BLaER1 (cell line): ENCODE measurements around the gene C9.
"Not testable (repeated sequence)": the region's sequence is repeated elsewhere in the genome, so short reads cannot be mapped to it uniquely, and the experiment has no call there.

Experiments
- H3K27ac ChIP-seq: shearing (Covaris generic); formaldehyde crosslinking; 2 replicates; pipeline ENCODE4 v1.8.1; 2022
- H3K27me3 ChIP-seq: shearing (Covaris generic); formaldehyde crosslinking; 2 replicates; pipeline ENCODE4 v1.8.1; 2022
- H3K36me3 ChIP-seq: shearing (Covaris generic); formaldehyde crosslinking; 2 replicates; pipeline ENCODE4 v1.8.1; 2022
- H3K4me1 ChIP-seq: shearing (Covaris generic); formaldehyde crosslinking; 2 replicates; pipeline ENCODE4 v1.8.1; 2022
- H3K4me2 ChIP-seq: shearing (Covaris generic); formaldehyde crosslinking; 2 replicates; pipeline ENCODE4 v1.8.1; 2022
- H3K4me3 ChIP-seq: shearing (Covaris generic); formaldehyde crosslinking; 2 replicates; pipeline ENCODE4 v1.8.1; 2022
- H3K9ac ChIP-seq: shearing (Covaris generic); formaldehyde crosslinking; 2 replicates; pipeline ENCODE4 v1.8.1; 2022
- H3K9me3 ChIP-seq: shearing (Covaris generic); formaldehyde crosslinking; 2 replicates; pipeline ENCODE4 v1.8.1; 2022
- H4K20me1 ChIP-seq: shearing (Covaris generic); formaldehyde crosslinking; 2 replicates; pipeline ENCODE4 v1.8.1; 2022
- Cebpa-rat ChIP-seq: shearing (Covaris generic); IDR thresholded peaks from 2 replicates; pipeline ENCODE4 v1.8.1; 2022

Gene C9

DNA sequence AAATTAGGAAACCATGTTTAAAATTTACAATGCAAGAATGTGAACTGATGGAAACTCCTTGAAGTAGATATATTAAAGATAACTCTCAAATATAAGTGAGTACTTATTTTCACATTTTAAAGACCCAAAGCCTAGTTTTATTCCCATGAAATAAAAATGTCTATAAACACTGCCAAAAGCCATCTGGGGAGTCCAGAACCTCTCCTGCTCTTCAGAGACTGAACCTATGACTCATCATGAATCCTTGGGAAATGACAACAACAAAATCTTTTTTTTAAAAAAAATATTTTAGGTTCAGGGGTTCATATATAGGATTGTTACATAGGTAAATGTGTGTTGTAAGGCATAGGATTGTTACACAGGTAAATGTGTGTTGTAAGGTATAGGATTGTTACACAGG is 111.1 kb downstream of the C9 start:
- Histone ChIP-seq H3K27me3 (no peaks in the 10 kb centered on the region), H3K9ac (no peak overlapping the region), H3K9me3 (peaks cover 18% of the 10 kb centered on the region), H3K4me1 (no peaks in the 10 kb centered on the region), H4K20me1 (no peaks in the 10 kb centered on the region), H3K27ac (no peak overlapping the region), H3K36me3 (no peaks in the 10 kb centered on the region), H3K4me3 (no peak overlapping the region), H3K4me2 (no peak overlapping the region)
- no peak for TF ChIP-seq Cebpa-rat

DNA sequence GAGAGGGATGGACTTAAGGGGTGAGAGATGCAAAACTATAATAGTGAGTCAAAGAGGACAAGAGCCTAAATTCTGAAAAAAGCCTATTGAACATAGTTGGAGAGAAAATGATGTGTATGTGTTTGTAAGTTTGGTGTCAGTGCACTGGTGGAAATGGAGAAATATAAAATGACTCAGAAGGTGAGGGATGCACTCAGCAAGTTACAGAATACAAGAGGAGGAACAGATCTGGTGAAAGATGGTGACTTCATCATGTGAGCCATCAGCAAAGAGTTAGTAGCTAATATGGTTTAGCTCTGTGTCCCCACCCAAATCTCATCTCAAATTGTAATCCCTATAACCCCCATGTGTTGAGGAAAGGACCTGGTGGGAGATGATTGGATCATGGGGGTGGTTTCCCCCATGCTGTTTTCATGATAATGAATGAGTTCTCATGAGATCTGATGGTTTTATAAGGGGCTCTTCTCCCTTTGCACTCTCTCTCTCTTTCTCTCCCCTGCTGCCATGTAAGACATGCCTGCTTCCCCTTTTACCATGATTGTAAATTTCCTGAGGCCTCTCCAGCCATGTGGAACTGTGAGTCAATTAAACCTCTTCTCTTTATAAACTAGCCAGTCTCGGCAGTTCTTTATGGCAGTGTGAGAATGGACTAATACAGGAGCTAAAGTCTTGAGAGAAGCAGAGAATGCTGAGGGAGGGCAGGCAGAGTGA is 114.6 kb downstream of the C9 start:
- Histone ChIP-seq H3K4me1 (no peaks in the 10 kb centered on the region), H3K4me3 (no peak overlapping the region), H3K4me2 (no peak overlapping the region), H4K20me1 (no peaks in the 10 kb centered on the region), H3K9me3 (peaks cover 18% of the 10 kb centered on the region), H3K36me3 (no peaks in the 10 kb centered on the region), H3K9ac (no peak overlapping the region), H3K27me3 (no peaks in the 10 kb centered on the region), H3K27ac (no peak overlapping the region)
- TF ChIP-seq Cebpa-rat: no peak

- Histone ChIP-seq H3K27me3 (no peaks in the 10 kb centered on the region), H3K4me2 (no peak overlapping the region), H3K4me1 (no peaks in the 10 kb centered on the region), H3K9ac (no peak overlapping the region), H3K9me3 (peaks cover 18% of the 10 kb centered on the region), H3K36me3 (no peaks in the 10 kb centered on the region), H3K4me3 (no peak overlapping the region), H3K27ac (no peak overlapping the region), H4K20me1 (no peaks in the 10 kb centered on the region)
- TF ChIP-seq Cebpa-rat: no peak
Observed at GRCh38 chr5:39249069-39249468, 115.2 kb downstream of the C9 start.

DNA sequence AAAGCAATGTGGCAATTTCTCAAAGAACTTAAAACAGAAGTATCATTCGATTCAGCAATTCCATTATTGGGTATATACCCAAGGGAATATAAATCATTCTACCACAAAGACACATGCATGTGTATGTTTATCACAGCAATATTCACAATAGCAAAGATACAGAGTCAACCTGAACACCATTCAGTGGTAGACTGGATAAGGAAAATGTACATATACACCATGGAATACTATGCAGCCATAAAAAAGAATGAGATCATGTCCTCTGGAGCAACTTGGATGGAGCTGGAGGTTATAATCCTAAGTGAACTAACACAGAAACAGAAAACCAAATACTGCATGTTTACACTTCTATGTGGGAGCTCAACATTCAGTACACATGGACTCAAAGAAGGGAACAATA is 123.5 kb downstream of the C9 start:
- TF ChIP-seq Cebpa-rat: no peak
- Histone ChIP-seq H3K9me3 (peaks cover 11% of the 10 kb centered on the region), H3K36me3 (no peaks in the 10 kb centered on the region), H3K27me3 (no peaks in the 10 kb centered on the region), H4K20me1 (no peaks in the 10 kb centered on the region), H3K4me2 (no peak overlapping the region), H3K4me1 (no peaks in the 10 kb centered on the region), H3K27ac (no peak overlapping the region), H3K4me3 (no peak overlapping the region), H3K9ac (no peak overlapping the region)

- Histone ChIP-seq H3K4me2 (no peak overlapping the region), H3K36me3 (no peaks in the 10 kb centered on the region), H3K4me1 (no peaks in the 10 kb centered on the region), H3K9me3 (peaks cover 11% of the 10 kb centered on the region), H3K27me3 (no peaks in the 10 kb centered on the region), H3K27ac (no peak overlapping the region), H4K20me1 (no peaks in the 10 kb centered on the region), H3K4me3 (no peak overlapping the region), H3K9ac (no peak overlapping the region)
- TF ChIP-seq Cebpa-rat: no peak
Observed at GRCh38 chr5:39238366-39239105, 125.8 kb downstream of the C9 start.

- H4K20me1 ChIP-seq: no peaks in the 10 kb centered on the region
- H3K36me3 ChIP-seq: no peaks in the 10 kb centered on the region
- H3K9me3 ChIP-seq: peaks cover 11% of the 10 kb centered on the region
- no peaks in the 10 kb centered on the region for H3K27me3 ChIP-seq
- no peak for TF ChIP-seq Cebpa-rat
- no peak overlapping the region for H3K9ac ChIP-seq
- no peak overlapping the region for H3K4me2 ChIP-seq
- H3K4me3 ChIP-seq: no peak overlapping the region
- no peak overlapping the region for H3K27ac ChIP-seq
- H3K4me1 ChIP-seq: no peaks in the 10 kb centered on the region
Observed at GRCh38 chr5:39236718-39237117, 127.6 kb downstream of the C9 start.

- no peaks in the 10 kb centered on the region for H3K9me3 ChIP-seq
- H3K36me3 ChIP-seq: no peaks in the 10 kb centered on the region
- H3K4me3 ChIP-seq: no peak overlapping the region
- no peaks in the 10 kb centered on the region for H4K20me1 ChIP-seq
- H3K27ac ChIP-seq: no peak overlapping the region
- no peak for TF ChIP-seq Cebpa-rat
- no peak overlapping the region for H3K4me2 ChIP-seq
- H3K4me1 ChIP-seq: no peaks in the 10 kb centered on the region
- no peaks in the 10 kb centered on the region for H3K27me3 ChIP-seq
- no peak overlapping the region for H3K9ac ChIP-seq
Observed at GRCh38 chr5:39235648-39236047, 128.6 kb downstream of the C9 start.

DNA sequence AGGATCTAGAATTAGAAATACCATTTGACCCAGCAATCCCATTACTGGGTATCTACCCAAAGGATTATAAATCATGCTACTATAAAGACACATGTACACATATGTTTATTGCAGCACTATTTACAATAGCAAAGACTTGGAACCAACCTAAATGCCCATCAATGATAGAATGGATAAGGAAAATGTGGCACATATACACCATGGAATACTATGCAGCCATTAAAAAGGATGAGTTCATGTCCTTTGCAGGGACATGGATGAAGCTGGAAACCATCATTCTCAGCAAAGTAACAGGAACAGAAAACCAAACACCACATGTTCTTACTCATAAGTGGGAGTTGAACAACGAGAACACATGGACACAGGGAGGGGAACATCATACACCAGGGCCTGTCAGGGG is 129.8 kb downstream of the C9 start:
- not testable (repeated sequence) for H4K20me1 ChIP-seq, H3K36me3 ChIP-seq, H3K27me3 ChIP-seq, H3K4me3 ChIP-seq, H3K27ac ChIP-seq, H3K4me1 ChIP-seq, H3K9ac ChIP-seq, H3K9me3 ChIP-seq, H3K4me2 ChIP-seq
